PC-3 (cell line): ENCODE data around the gene OR2H1.

ENCODE experiments used
- EZH2 ChIP-seq: fragments of 300-600 bp; sonication (generic); IDR thresholded peaks from one replicate; pipeline ENCODE4 v1.6.1; 2017; ENCODE audit warnings: antibody characterized with exemption, mild to moderate bottlenecking, low read length; ENCODE audit not compliant: unreplicated experiment
- EZH2phosphoT487 ChIP-seq: fragments of 300-600 bp; sonication (generic); IDR thresholded peaks from 2 replicates; pipeline ENCODE4 v1.6.1; 2018; ENCODE audit warnings: mild to moderate bottlenecking, antibody characterized with exemption, low read length, borderline replicate concordance
- TF ChIP-seq, protein P1 (sequence below): fragments of 300-600 bp; sonication (generic); conservative IDR thresholded peaks from 2 replicates; pipeline ENCODE4 v1.5.1; 2017; ENCODE audit warnings: antibody characterized with exemption, low read depth, mild to moderate bottlenecking, low read length

DNA sequence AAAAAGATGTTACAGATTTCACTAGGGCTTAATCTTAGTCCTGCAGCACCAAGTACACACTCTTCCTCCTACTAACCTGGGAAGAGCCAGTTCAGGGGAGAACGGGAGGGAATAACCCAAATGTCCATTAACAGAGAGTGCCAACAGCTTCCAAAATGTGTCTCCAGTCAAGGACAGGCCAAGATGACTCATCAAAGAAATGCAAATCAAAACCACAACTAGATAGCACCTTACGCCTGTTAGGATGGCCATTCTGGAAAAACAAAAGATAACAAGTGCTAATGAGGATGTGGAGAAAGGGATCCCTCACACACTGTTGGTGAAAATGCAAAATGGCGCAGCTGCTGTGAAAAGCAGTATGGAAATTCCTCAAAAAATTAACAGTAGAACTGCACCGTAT lies 34.6 kb downstream of the OR2H1 start:
- TF ChIP-seq EZH2phosphoT487 (no peak), EZH2 (no peak)
- TF ChIP-seq, protein P1, sequence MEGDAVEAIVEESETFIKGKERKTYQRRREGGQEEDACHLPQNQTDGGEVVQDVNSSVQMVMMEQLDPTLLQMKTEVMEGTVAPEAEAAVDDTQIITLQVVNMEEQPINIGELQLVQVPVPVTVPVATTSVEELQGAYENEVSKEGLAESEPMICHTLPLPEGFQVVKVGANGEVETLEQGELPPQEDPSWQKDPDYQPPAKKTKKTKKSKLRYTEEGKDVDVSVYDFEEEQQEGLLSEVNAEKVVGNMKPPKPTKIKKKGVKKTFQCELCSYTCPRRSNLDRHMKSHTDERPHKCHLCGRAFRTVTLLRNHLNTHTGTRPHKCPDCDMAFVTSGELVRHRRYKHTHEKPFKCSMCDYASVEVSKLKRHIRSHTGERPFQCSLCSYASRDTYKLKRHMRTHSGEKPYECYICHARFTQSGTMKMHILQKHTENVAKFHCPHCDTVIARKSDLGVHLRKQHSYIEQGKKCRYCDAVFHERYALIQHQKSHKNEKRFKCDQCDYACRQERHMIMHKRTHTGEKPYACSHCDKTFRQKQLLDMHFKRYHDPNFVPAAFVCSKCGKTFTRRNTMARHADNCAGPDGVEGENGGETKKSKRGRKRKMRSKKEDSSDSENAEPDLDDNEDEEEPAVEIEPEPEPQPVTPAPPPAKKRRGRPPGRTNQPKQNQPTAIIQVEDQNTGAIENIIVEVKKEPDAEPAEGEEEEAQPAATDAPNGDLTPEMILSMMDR = no peak
